GM12875 (cell line): ENCODE results near the gene ACAP3.

ENCODE experiments used
- H3K4me3 ChIP-seq: one replicate; pipeline ENCODE4 v1.5.1; 2011; ENCODE audit warnings: low read depth, low read length, control low read depth
- CTCF ChIP-seq: IDR thresholded peaks from 2 replicates; pipeline ENCODE4 v1.5.1; 2011; ENCODE audit warnings: low read depth, mild to moderate bottlenecking, control low read depth, inconsistent platforms, low read length, moderate library complexity, borderline replicate concordance; ENCODE audit not compliant: insufficient read depth

Gene ACAP3

GRCh38 chr1:1322418-1322817 lies 14.7 kb upstream of the ACAP3 start:
- no peak overlapping the region for H3K4me3 ChIP-seq
- TF ChIP-seq CTCF = no peak

GRCh38 chr1:1321477-1321876 lies 13.7 kb upstream of the ACAP3 start:
- H3K4me3 ChIP-seq = no peak overlapping the region
- TF ChIP-seq CTCF = no peak

GRCh38 chr1:1320666-1321448 lies 13.1 kb upstream of the ACAP3 start:
- no peak overlapping the region for H3K4me3 ChIP-seq
- no peak for TF ChIP-seq CTCF

GRCh38 chr1:1319646-1319941 lies 11.9 kb upstream of the ACAP3 start:
- no peak for TF ChIP-seq CTCF
- no peak overlapping the region for H3K4me3 ChIP-seq

GRCh38 chr1:1318777-1319645 lies 11.3 kb upstream of the ACAP3 start:
- H3K4me3 ChIP-seq = no peak overlapping the region
- no peak for TF ChIP-seq CTCF

GRCh38 chr1:1318131-1318652 lies 10.5 kb upstream of the ACAP3 start:
- no peak for TF ChIP-seq CTCF
- no peak overlapping the region for H3K4me3 ChIP-seq
